ENCODE results near the gene APOC1.
"Not testable (repeated sequence)": the region's sequence is repeated elsewhere in the genome, so short reads cannot be mapped to it uniquely, and the experiment has no call there.

Gene APOC1

DNA sequence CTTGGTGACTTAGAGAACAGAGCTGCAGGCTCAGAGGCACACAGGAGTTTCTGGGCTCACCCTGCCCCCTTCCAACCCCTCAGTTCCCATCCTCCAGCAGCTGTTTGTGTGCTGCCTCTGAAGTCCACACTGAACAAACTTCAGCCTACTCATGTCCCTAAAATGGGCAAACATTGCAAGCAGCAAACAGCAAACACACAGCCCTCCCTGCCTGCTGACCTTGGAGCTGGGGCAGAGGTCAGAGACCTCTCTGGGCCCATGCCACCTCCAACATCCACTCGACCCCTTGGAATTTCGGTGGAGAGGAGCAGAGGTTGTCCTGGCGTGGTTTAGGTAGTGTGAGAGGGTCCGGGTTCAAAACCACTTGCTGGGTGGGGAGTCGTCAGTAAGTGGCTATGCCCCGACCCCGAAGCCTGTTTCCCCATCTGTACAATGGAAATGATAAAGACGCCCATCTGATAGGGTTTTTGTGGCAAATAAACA is 9.9 kb downstream of the APOC1 start:
- DNase-seq, result no peak

DNA sequence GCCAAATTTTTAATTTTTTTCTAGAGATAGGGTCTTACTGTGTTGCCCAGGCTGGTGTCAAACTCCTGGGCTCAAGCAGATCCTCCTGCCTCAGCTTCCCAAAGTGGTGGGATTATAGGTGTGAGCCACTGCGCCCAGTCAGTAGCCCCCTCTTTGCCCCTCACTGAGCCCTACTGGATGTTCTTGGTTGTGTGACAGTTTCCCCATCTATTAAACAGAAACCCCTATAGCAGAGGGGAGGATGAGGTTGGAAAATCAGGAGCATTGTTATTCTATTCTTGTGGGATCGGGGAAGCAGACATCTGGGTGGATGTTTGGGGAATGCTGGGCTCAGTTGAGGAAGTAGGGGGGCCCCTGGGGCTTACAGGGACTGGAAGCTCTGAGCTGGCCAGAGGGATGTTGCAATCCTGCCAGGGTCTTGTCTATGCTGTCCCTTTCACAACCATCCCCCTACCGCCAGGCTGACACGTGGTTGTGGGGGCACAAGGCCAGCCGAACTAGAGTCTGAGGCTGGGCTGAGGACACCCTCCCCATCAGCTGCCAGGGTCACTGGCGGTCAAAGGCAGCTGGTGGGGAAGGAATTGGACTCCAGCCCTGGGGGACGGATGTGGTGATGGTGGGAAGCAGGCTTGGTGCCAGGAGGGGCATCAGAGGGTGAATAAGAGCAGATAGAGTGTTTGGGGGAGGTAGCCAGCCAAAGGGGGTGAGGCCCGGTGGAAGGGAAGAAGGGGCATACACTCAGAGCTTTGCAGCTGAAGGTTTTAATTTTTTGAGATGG is 10.9 kb downstream of the APOC1 start:
- DNase-seq, result no peak

DNA sequence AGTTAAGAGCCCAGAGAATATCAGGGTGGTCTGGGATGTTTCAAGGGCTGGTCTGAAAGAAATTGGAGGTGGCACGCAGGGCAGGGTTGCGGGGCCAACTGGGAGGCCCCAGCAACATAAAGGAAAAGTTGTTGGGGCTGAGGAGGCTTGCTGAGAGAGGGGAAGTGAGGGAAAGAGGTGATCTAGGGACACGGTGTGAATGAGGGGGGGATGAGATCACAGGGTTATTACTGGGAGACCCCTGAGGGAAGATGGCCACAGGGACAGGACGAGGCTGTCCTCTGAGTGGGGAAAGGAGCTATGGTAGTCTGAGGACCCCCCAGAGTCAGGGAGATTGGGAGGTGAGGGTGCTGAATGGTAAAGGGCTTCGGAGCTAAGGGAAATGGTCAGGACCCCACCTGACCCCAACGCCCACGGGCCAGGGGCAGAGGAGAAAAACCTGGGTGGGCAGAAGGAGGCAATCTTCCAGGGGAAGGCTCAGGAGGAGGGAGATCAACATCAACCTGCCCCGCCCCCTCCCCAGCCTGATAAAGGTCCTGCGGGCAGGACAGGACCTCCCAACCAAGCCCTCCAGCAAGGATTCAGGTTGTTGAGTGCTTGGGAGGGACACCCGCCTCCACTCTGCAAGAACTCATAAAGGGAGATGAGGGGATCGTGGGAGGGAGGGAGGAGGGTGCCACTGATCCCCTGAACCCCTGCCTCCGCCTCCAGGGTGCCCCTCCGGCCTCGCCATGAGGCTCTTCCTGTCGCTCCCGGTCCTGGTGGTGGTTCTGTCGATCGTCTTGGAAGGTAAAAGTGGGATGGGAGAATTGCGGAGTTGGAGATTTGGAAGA is 12.1 kb downstream of the APOC1 start:
- DNase-seq, result not testable (repeated sequence)

DNA sequence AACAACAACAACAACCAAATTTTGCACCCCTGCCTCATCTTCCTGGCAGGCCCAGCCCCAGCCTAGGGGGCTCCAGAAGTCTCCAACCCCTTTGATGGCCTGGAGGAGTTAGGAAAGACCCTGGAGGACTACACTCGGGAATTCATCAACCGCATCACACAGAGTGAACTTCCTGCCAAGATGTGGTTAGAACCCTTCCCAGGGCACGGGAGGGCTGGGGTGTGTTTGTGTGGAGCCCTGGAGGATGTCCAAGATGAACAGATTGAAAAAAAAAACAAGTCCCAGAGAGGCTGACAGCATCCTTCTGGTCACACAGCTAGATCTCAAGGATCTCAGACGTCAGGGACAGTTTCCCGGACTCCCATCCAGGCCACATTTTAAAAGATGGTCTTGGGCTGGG is 13.3 kb downstream of the APOC1 start:
- DNase-seq, result no peak

DNA sequence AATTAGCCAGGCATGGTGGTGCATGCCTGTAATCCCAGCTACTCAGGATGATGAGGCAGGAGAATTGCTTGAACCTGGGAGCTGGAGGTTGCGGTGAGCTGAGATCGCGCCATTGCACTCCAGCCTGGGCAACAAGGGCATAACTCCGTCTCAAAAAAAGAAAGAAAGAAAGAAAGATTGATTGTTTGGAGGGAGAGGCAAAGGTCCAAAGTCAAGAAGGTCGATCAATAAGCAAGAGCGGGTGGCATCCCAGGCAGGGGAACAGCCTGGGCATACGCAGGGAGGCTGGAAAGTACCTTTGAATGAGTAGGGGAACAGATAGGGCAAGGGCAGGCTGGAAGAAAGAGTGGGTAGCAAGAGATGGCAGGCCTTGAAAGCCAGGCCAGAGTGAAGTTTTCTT is 15.7 kb downstream of the APOC1 start:
- no peak for DNase-seq

DNA sequence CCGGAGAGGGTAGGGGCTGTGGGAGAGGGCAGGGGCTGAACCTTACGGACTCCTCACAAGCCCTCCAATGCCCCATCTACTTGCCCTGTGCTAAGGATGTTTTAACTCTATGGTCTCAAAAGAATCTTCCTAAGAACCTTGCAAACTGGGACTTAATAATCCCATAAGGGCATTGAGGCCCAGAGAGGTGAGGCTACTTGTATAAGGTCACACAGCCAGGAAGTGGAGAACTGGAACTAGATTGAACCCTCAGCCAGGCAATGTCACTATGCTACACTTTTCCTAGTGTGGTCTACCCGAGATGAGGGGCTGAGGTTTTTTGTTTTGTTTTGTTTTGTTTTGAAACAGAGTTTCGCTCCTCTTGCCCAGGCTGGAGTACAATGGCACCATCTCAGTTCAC is 17.1 kb downstream of the APOC1 start:
- no peak for DNase-seq

DNA sequence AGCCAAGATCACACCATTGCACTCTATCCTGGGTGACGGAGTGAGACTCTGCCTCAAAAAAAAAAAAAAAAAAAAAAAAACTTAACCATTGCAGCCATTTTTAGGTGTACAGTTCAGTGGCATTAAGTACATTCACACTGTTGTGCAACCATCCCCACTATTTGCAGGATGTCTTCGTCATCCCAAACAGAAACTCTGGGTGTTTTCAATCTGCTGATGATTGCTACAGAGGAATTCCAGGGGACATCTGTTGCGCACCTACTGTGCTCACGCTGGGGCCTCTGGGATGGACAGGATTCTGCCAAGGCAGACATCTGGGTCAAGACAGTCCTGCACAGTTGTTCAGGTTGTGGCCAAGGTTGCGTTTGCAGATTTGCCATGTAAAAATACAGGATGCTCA is 25.3 kb downstream of the APOC1 start:
- DNase-seq, result no peak

DNA sequence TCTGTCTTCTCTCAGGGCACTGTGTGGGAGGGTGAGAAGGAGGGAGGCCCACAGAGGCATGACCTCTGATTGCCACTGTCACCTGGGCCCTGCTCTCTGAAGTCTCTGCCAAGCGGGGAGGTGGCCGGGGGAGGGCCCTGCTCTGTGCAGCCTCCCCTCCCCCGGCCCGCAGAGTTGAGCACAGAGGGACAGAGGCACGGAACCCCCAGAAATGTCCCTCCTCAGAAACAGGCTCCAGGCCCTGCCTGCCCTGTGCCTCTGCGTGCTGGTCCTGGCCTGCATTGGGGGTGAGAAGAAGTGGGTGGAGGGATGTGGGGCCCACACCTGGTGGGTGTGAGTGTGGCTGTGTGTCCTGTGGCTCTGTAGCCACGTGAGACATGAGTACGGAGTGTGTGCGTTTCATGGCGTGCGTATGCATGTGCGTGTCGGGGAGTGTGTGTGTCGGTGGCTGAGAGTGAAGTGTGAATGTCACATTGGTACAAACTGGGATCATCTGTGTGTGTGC is 27.7 kb downstream of the APOC1 start, which contains the start of gene APOC4:
Gene APOC4 (plus strand): TSS at position 171 of the 505 bp plus-strand sequence. CDS start 41 bp downstream, at position 212.
- DNase-seq, result no peak

DNA sequence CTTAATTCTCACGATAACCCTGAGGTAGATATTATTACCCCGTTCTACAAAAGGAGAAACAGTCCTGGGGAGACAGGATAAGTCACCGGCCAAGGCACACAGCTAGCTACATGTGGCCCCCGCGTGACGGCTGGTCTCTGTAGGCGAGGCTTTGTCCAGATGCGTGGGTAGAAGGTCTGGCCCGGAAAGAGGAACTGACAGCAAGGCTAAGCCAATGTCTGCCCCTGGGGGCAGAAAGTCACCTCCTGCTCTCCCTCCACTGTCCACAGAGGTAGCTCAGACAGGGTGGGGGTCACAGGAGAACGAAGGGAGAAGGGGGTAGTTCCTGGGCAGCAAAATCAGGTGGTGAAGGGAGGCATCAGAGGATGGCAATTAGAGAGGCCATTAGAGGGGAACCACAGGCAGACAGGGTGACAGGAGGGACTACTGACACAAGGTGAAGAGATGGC is 29.4 kb downstream of the APOC1 start:
- no peak for DNase-seq

DNA sequence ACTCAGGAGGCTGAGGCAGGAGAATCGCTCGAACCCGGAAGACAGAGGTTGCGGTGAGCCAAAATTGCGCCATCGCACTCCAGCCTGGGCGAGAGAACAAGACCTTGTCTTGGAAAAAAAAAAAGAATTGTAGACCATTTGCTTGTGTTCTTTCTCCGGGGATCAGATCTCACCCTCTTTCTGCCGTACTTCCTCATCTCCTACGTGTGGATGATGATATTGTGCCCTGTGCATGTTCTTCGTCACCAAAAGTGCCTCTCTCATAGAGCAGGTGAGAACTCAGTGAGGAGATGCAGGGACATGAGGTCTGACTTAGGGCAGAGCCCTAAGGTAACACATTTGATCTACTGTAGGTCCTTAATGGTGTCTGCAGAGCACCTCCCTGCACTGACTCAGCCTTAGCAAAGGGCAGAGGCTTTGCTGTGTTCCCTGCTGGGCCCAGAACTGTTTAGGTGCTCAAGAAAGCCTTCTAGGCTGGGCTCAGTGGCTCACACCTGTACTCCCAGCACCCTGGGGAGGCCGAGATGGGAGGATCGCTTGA is 32.7 kb downstream of the APOC1 start:
- no peak for DNase-seq

DNA sequence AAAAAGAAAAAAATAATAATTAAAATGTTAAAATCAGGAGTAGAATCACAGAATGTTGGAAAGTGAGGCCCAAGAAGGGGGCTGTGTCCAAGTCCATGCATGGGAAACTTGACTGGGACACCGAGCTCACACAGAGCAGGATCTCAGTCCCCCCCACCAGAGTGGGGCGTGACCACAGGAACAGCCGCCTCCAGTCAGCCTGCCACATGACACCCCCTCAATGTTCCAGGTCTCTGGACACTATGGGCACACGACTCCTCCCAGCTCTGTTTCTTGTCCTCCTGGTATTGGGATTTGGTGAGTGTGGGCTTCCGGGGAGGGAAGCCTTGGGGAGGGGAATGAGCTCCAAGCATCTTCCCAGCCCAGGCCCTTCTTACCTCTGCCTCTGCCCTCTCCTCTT is 33.8 kb downstream of the APOC1 start:
- no peak for DNase-seq

DNA sequence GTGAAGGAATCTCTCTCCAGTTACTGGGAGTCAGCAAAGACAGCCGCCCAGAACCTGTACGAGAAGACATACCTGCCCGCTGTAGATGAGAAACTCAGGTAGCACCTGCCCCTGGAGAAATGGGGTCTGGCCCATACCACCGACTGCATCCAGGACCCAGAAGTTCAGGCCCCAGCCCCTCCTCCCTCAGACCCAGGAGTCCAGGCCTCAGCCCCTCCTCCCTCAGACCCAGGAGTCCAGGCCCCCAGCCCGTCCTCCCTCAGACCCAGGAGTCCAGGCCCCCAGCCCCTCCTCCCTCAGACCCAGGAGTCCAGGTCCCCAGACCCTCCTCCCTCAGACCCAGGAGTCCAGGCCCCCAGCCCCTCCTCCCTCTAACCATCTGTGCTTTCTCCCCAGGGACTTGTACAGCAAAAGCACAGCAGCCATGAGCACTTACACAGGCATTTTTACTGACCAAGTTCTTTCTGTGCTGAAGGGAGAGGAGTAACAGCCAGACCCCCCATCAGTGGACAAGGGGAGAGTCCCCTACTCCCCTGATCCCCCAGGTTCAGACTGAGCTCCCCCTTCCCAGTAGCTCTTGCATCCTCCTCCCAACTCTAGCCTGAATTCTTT is 34.5 kb downstream of the APOC1 start:
- DNase-seq, result no peak

DNA sequence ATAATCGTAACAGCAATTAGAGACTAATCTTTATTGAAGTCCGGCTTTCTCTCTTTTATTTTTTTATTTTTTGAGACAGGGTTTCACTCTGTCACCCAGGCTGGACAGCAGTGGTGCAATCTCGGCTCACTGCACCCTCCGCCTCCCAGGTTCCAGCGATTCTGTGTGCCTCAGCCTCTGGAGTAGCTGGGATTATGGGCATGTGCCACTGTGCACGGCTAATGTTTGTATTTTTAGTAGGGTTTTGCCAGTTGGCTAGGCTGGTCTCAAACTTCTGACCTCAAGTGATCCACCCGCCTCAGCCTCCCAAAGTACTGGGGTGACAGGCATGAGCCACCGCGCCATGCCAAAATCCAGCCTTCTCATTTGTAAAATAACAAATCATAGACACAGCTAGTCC is 35.1 kb downstream of the APOC1 start:
- no peak for DNase-seq

DNA sequence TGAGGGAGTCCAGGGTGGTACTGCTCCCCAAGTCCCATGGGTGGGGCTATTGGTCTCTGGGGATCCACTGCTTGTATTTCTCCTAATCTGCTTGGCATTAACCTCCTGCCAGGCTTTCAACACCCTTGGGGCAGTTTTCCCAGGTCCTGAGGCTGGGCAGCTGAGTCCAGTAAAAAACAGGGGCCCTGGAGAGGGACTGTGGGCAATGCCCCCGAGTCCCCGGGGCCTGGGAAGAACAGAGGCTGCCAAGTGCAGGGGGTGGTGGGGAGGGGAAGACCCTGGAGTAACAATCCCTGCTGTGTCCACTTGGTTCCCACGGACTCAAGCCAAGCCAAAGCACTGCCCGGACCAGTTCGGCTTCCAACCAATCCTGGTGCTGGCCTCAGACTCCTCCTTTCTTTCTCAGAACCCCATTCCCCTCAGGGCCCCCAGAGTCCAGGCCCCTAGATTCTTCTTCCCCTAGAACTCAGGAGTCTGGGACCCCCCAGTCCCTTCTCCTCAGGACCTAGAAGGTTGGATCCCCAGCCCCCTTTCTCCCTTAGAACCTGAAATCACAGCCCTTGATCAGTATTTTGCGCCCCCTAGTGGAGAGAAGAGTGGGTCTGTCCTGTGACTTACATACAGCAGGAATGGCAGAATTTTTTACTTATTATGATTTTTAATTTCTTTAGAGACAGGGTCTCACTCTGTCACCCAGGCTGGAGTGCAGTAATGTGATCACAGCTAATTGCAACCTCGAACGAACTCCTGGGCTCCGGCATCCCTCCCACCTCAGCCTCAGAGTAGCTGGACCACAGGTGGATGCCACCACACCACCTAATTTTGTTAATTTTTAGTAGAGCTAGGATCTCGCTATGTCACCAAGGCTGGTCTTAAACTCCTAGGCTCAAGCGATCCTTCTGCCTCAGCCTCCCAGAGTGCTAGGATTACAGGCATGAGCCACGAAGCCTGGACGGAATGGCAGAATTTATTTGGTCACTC is 37.1 kb downstream of the APOC1 start:
- DNase-seq, result peak; percentile 52

DNA sequence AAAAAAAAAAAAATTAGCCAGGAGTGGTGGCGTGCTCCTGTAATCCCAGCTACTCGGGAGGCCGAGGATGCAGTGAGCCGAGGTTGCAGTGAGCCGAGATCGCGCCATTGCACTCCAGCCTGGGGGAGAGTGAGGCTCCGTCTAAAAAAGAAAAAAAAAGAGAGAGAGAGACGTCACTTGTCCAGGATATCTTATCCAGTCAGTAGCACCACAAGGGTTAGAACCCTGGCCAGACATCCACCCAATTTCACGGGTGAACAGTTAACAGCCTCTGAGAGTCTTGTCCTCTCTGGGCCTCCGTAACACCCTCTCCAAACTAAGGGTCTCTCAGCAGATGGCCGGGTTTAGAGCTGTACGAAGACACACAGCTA is 39.9 kb downstream of the APOC1 start:
- DNase-seq, result no peak

DNA sequence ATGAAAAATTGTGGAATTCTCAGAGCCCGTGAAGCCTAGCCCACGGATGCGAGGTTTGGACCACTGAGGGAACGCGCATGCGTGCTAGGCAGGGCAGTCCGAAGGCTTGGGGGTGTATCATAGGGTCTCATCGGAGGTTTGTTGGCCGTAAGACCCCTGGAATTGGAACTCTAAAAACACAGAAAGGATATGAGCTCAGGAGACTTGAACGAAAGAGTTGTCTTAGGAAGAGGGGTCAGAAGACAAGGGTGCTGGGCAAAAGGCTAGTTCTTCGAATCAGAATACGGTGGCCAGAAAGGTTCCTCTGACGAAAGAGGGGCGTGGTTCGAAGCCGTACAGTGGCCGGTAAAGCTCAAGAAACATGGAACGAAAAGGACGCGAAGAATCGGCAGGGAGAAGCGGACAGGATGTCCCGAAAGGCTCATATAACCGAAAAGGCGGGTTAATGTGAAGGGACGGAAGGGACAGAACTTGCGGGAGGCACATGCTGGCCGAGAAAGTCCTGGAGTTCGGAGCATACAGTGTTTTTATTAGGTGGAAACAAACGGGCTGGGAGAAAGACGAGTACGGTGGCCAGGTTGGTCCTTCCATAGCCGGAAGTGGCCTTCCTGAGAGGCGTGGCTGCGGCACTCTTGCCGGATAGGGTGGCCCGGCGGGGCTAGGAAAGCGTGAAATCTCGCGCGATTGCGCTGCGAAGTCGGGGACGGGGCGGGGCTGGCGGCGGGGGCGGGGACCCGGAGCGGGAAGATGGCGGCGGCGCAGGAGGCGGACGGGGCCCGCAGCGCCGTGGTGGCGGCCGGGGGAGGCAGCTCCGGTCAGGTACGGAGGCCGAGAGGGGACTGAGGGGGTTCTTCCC is 40.5 kb downstream of the APOC1 start, which contains the start of gene CLPTM1:
Gene CLPTM1 (plus strand): TSS at position 732 of the 856 bp plus-strand sequence. CDS start 16 bp downstream, at position 748.
- DNase-seq, result peak; percentile 96

DNA sequence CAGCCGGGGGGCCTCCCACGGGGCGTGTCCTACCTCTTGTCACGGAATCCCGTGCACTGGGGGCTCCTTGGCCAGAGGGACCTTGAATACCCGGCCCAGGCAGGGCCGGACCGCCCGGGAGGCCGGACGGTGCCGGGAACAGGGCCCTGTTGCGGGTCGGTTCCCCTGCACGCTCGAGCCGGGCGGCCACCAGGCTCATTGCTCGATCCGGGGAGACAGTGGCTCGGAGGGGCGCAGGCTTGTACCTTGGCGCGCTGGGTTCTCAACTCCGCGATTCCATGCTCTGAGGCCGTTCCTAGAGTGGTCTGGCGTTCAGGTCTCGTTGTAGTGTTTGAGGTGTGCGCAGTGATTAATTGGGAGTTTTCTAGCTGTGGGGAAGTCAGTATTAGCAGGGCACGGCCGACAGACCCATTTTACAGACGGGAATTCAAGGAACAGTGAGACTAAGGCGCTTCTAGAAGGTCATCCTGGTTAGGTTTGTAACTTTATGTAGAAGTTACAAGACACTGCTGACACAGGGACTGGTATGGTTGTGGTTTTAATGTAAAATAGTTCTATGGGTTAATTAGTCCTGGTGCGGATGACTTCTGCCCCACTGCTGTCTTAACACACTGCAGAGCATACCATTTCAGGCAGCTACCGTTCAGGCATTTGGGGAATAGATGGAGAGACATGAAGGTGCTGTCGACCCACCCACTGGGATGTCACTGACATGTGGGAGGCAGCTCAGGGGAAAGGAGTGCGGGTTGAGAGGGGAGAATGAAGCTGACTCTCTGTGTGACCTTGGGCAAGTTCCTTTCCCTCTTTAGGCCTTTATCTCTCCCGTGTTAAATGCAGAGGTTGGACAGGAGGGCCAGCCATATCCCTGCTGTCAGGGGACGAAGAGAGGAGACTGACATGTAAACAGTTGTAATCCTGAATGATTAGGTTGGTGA is 41.4 kb downstream of the APOC1 start:
- no peak for DNase-seq

DNA sequence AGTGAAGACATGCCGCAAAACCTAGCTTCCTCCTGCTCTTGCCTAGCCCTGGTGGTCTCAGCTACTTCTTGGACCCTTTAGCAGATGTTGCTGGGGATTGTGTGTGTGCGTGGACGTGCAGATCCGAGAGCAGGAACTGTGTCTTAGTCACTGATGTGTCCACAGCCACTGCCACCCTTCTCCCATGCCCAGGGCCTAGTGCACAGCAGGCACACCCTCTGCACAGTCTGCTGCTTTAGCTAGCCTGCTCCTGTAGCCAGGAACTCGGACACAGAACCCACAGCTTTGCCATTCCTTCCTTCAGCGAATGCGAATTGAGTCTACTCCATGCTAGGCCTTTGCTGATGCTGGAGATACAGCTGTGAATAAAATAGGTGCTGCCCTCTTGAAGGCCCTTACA is 43.1 kb downstream of the APOC1 start:
- no peak for DNase-seq

DNA sequence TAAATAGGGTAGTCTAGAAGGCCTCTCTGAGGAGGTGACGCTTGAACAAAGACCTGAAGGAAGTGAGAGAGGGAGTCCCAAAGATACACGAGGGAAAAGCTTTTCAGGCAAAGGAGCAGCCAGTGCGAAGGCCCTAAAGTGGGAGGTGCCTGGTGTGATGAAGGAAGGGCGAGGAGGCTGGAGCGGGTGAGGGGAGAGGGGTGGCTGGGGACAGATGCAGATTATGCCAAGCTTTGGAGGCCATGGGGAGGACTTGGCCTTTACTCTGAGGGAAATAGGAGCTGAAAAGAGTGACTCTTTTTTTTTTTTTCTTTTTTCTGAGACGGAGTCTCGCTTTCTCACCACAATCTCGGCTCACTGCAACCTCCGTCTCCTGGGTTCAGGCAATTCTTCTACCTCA is 43.7 kb downstream of the APOC1 start:
- no peak for DNase-seq

Measured in activated CD4-positive, alpha-beta T cell treated with anti-CD3 and anti-CD28 coated beads, Interleukin-2, amount 50 U/mL, for 1 hour (primary cell).